ENCODE data around the gene HELLS. TPM values are rescaled to one million over a fixed set of nuclear protein-coding genes. Genes with fewer than 3 reads are reported as not detected.
"Not testable (repeated sequence)": the region's sequence is repeated elsewhere in the genome, so short reads cannot be mapped to it uniquely, and the experiment has no call there.

The HELLS gene
- total RNA-seq, 2 experiments from 2014 or later = 190 to 204 TPM

DNA sequence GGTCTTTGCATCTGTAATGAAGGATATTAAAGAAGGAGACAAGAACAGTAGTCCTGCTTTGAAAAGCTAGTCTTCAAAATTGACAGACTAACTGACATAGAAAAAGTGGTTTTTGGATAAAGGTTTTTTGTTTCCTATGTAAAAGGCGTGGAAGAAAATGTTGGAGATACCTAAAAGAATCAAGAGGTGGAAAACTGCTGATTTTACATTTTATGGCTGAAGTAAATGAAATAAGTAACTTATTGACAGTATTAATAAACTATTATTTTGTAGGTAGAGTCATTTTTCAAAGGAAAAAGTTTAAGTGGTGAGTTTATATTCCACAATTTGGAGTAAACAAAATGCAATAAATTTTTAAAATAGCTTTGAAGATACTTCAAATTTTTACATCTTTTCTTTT, 12.6 kb upstream of the HELLS start:
- Histone ChIP-seq H3K4me1 (ENCODE audit: insufficient read depth, low read length, poor library complexity, severe bottlenecking) (no peaks in the 10 kb centered on the region), H3K9me2 (ENCODE audit: insufficient read depth, low read length) (no peaks in the 10 kb centered on the region), H3K79me2 (ENCODE audit: insufficient read depth, low read depth, low read length) (no peaks in the 10 kb centered on the region), H3K4me3 (ENCODE audit: low read depth, low read length, poor library complexity, severe bottlenecking) (no peak overlapping the region), H3K9me3 (ENCODE audit: low read length) (no peaks in the 10 kb centered on the region), H2AFZ (ENCODE audit: low read length) (no peak overlapping the region), H3K27ac (ENCODE audit: low read depth, low read length, poor library complexity, severe bottlenecking) (no peak overlapping the region), H4K20me1 (ENCODE audit: insufficient read depth, low read length) (no peaks in the 10 kb centered on the region), H3K36me3 (ENCODE audit: insufficient read depth, low read length) (no peaks in the 10 kb centered on the region), H3K4me2 (ENCODE audit: low read length) (no peak overlapping the region)
- POLR2A ChIA-PET = no interaction called here
- DNase-seq (ENCODE audit: low spot score) = no peak
- BruUV-seq (replicated peaks) = no TSS peak
- intact Hi-C loops (cut with micrococcal nuclease; ENCODE audit: unreplicated experiment) = no loop called here
- CTCF ChIA-PET (ENCODE audit: unreplicated experiment) = no interaction called here
- TF ChIP-seq, protein P1, sequence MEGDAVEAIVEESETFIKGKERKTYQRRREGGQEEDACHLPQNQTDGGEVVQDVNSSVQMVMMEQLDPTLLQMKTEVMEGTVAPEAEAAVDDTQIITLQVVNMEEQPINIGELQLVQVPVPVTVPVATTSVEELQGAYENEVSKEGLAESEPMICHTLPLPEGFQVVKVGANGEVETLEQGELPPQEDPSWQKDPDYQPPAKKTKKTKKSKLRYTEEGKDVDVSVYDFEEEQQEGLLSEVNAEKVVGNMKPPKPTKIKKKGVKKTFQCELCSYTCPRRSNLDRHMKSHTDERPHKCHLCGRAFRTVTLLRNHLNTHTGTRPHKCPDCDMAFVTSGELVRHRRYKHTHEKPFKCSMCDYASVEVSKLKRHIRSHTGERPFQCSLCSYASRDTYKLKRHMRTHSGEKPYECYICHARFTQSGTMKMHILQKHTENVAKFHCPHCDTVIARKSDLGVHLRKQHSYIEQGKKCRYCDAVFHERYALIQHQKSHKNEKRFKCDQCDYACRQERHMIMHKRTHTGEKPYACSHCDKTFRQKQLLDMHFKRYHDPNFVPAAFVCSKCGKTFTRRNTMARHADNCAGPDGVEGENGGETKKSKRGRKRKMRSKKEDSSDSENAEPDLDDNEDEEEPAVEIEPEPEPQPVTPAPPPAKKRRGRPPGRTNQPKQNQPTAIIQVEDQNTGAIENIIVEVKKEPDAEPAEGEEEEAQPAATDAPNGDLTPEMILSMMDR (conservative IDR thresholded peaks at IDR 0.05; ENCODE audit: low read length) = no peak
- TF ChIP-seq EZH2phosphoT487 (IDR thresholded peaks at IDR 0.05; ENCODE audit: borderline replicate concordance, low read depth, low read length) = no peak

DNA sequence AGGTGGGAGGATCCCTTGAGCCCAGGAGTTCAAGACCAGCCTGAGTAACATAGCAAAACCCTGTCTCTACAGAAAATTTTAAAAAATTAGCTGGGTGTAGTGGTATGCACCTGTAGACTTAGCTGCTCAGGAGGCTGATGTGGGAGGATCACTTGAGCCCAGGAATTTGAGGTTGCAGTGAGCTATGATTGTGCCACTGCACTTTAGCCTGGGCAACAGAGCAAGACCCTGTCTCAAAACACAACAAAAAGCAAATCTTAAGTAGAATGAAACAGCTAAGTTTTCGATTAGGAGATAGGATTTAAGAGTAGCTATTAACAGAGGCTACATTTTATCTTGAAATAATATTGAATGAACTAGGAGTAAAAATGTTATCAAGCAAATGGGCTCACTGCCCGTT, 3.3 kb upstream of the HELLS start:
- BruUV-seq (replicated peaks); H3K4me1 ChIP-seq (ENCODE audit: insufficient read depth, low read length, poor library complexity, severe bottlenecking); H3K4me2 ChIP-seq (ENCODE audit: low read length); H4K20me1 ChIP-seq (ENCODE audit: insufficient read depth, low read length); H3K9me2 ChIP-seq (ENCODE audit: insufficient read depth, low read length); CTCF ChIA-PET (ENCODE audit: unreplicated experiment); H3K4me3 ChIP-seq (ENCODE audit: low read depth, low read length, poor library complexity, severe bottlenecking); DNase-seq (ENCODE audit: low spot score); H3K27ac ChIP-seq (ENCODE audit: low read depth, low read length, poor library complexity, severe bottlenecking); H3K9me3 ChIP-seq (ENCODE audit: low read length); H2AFZ ChIP-seq (ENCODE audit: low read length): not testable (repeated sequence)
- Histone ChIP-seq H3K36me3 (ENCODE audit: insufficient read depth, low read length) (peaks cover 14% of the 10 kb centered on the region), H3K79me2 (ENCODE audit: insufficient read depth, low read depth, low read length) (peaks cover 16% of the 10 kb centered on the region)
- intact Hi-C loops (cut with micrococcal nuclease; ENCODE audit: unreplicated experiment) = loop anchor here (10.0 kb wide), 1 partner anchor 197 kb away; no protein-coding TSS in a partner anchor
- POLR2A ChIA-PET = interaction anchor here (0.6 to 0.8 kb wide), 3 partner anchors 22 to 634 kb away, joined by 3 to 5 read pairs (median 3); no protein-coding TSS in a partner anchor

DNA sequence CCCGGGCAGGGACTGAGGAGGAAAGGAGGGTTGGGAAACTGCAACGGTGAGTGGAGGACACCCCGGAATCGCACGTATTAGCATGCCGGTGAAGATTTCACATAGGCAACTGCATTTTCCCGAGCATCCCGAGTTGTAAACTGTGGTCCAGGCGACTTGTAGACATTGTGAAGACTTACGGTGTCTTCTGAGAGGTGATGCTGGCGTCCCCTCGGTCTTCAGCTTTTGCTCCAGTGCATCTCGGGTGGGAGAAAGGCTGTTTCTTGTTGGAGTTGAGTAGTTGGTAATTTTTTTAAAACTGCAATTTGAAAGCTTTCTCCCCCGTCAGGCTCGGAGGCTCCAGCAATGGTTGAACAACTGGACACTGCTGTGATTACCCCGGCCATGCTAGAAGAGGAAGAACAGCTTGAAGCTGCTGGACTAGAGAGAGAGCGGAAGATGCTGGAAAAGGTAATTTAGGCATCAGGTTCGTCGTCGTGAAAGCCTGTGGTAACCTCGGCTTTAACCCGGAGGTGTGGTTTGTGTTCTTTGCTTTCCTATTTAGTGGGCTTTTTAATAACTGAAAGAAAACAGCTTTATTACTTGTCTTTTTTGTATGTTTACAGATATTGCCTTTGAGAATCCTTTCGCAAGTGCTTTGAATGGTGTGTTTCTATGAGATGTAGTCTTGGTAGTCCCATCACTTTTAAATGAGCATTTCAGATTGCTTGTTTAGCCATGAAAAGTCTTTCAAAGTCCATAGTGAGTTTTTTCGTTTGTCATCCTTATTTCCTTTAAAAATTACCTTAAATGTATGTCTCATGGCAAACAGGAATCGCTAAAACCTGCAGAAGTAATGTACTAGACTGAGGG, 687 bp downstream of the HELLS start:
- Histone ChIP-seq H3K9me2 (ENCODE audit: insufficient read depth, low read length) (no peaks in the 10 kb centered on the region), H3K27ac (ENCODE audit: low read depth, low read length, poor library complexity, severe bottlenecking) (peak overlapping the region; percentile 55), H3K4me1 (ENCODE audit: insufficient read depth, low read length, poor library complexity, severe bottlenecking) (peaks cover 14% of the 10 kb centered on the region), H2AFZ (ENCODE audit: low read length) (peak overlapping the region; percentile 75), H3K4me2 (ENCODE audit: low read length) (peak overlapping the region; percentile 90), H3K79me2 (ENCODE audit: insufficient read depth, low read depth, low read length) (peaks cover 54% of the 10 kb centered on the region), H4K20me1 (ENCODE audit: insufficient read depth, low read length) (peaks cover 20% of the 10 kb centered on the region; the same call in 1 of the 2 replicates), H3K36me3 (ENCODE audit: insufficient read depth, low read length) (peaks cover 51% of the 10 kb centered on the region), H3K9me3 (ENCODE audit: low read length) (no peaks in the 10 kb centered on the region), H3K4me3 (ENCODE audit: low read depth, low read length, poor library complexity, severe bottlenecking) (peak overlapping the region; percentile 91)
- ChIA-PET POLR2A (interaction anchor here (0.5 to 1.8 kb wide), 8 partner anchors 9 to 644 kb away, joined by 3 to 4 read pairs (median 3); no protein-coding TSS in a partner anchor), CTCF (ENCODE audit: unreplicated experiment) (no interaction called here)
- DNase-seq (ENCODE audit: low spot score) = peak; percentile 47
- no peak for TF ChIP-seq EZH2phosphoT487 (IDR thresholded peaks at IDR 0.05; ENCODE audit: borderline replicate concordance, low read depth, low read length)
- TF ChIP-seq, protein P1 (conservative IDR thresholded peaks at IDR 0.05; ENCODE audit: low read length) = no peak
- no TSS peak for BruUV-seq (replicated peaks)
- intact Hi-C loops (cut with micrococcal nuclease; ENCODE audit: unreplicated experiment) = loop anchor here (5.0 to 10.0 kb wide), 3 partner anchors 144 to 844 kb away; partner anchors contain the start of genes FRA10AC1 and TBC1D12
